Measurements from ENCODE around the gene DLGAP3. TPM values are rescaled to one million over a fixed set of nuclear protein-coding genes. Genes with fewer than 3 reads are reported as not detected.

Gene DLGAP3, protein sequence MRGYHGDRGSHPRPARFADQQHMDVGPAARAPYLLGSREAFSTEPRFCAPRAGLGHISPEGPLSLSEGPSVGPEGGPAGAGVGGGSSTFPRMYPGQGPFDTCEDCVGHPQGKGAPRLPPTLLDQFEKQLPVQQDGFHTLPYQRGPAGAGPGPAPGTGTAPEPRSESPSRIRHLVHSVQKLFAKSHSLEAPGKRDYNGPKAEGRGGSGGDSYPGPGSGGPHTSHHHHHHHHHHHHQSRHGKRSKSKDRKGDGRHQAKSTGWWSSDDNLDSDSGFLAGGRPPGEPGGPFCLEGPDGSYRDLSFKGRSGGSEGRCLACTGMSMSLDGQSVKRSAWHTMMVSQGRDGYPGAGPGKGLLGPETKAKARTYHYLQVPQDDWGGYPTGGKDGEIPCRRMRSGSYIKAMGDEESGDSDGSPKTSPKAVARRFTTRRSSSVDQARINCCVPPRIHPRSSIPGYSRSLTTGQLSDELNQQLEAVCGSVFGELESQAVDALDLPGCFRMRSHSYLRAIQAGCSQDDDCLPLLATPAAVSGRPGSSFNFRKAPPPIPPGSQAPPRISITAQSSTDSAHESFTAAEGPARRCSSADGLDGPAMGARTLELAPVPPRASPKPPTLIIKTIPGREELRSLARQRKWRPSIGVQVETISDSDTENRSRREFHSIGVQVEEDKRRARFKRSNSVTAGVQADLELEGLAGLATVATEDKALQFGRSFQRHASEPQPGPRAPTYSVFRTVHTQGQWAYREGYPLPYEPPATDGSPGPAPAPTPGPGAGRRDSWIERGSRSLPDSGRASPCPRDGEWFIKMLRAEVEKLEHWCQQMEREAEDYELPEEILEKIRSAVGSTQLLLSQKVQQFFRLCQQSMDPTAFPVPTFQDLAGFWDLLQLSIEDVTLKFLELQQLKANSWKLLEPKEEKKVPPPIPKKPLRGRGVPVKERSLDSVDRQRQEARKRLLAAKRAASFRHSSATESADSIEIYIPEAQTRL
- total RNA-seq = 0.18 TPM
- long read RNA-seq = 0 reads

DNA sequence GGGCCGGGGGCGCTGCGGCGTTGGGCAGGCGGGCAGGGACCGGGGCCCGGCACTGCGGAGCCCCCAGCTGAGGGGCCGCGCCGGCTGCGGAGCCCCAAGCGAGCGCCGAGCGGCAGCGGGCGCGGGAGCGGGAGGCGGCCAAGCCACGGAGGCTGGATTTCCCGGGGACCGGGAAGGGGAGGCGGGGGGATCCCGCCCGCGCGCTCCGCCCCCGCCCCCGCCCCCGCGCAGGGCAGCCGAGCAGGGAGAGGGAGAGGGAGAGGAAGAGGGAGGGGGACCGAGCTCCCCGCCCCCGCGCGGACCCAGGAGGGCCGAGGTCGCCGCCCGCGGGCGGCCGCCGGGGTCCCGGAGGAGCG lies at the start of gene DLGAP3:
DLGAP3 (minus strand) TSS at position 154 of the 356 bp plus-strand sequence. CDS start 24,267 bp downstream, outside the sequence.
- intact Hi-C loops (cut with DNase I) = no loop called here
- H3K4me3 ChIP-seq = peak within 1 kb of the TSS; percentile 46
- peaks cover 58% of the 10 kb centered on the region for H3K27me3 ChIP-seq (ENCODE audit: low read depth)
- peaks cover 12% of the 10 kb centered on the region for H3K4me1 ChIP-seq
- H3K36me3 ChIP-seq = no peaks in the 10 kb centered on the region
- ATAC-seq (peak in 1 of 2 donors; percentile 8), DNase-seq (no peak)
- TF ChIP-seq, protein P1, sequence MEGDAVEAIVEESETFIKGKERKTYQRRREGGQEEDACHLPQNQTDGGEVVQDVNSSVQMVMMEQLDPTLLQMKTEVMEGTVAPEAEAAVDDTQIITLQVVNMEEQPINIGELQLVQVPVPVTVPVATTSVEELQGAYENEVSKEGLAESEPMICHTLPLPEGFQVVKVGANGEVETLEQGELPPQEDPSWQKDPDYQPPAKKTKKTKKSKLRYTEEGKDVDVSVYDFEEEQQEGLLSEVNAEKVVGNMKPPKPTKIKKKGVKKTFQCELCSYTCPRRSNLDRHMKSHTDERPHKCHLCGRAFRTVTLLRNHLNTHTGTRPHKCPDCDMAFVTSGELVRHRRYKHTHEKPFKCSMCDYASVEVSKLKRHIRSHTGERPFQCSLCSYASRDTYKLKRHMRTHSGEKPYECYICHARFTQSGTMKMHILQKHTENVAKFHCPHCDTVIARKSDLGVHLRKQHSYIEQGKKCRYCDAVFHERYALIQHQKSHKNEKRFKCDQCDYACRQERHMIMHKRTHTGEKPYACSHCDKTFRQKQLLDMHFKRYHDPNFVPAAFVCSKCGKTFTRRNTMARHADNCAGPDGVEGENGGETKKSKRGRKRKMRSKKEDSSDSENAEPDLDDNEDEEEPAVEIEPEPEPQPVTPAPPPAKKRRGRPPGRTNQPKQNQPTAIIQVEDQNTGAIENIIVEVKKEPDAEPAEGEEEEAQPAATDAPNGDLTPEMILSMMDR (IDR thresholded peaks at IDR 0.05) = no peak
- no peaks in the 10 kb centered on the region for H3K9me3 ChIP-seq
- H3K27ac ChIP-seq = no peak within 1 kb of the TSS

DNA sequence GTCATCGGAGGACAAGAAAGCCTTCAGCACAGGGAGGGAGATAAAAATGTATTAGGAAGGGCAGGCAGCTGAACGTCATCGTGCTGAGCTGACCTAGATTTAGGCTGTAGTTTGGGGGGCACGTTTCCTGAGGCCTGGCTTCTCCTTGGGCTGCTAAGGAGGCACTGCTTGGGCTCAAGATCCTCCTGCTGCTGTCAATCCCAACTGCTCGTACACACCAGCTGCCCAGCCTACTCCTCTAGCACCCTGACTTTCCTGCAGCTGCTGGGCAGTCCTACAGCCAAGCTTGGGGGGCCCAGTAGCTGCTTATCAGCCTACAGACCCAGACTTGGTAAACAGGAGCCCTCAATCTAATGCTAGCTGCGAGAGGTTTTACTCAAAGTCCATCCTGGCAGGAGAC lies 49.5 kb upstream of the DLGAP3 start:
- Histone ChIP-seq H3K36me3 (peaks cover 29% of the 10 kb centered on the region), H3K4me3 (no peak overlapping the region), H3K27ac (no peak overlapping the region), H3K4me1 (peaks cover 14% of the 10 kb centered on the region), H3K27me3 (ENCODE audit: low read depth) (no peaks in the 10 kb centered on the region), H3K9me3 (no peaks in the 10 kb centered on the region)
- intact Hi-C loops (cut with DNase I) = no loop called here
- DNase-seq (no peak), ATAC-seq (no peak)
- TF ChIP-seq, protein P1 (IDR thresholded peaks at IDR 0.05) = no peak

DNA sequence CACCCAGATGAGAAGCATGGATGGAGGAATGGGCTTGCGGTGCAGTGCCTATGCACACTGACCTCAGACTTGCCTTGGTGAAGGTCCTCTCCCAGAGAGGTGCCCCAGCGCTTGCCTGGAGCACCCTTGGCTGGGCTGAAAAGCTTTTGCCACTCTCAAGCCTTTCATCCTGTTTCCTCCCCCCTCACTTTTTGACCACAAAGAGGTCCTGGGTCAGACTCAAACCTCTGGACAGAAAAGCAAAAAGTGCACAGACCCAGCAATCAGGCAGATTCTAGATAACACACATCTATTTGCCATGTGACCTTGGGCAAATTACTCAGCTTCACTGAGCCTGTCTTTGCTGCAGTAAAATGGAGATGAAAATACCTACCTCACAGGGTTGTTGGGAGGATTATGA lies 48.4 kb upstream of the DLGAP3 start:
- H3K9me3 ChIP-seq = no peaks in the 10 kb centered on the region
- peaks cover 28% of the 10 kb centered on the region for H3K36me3 ChIP-seq
- H3K4me3 ChIP-seq = no peak overlapping the region
- ATAC-seq = no peak
- no peak for DNase-seq
- no peaks in the 10 kb centered on the region for H3K27me3 ChIP-seq (ENCODE audit: low read depth)
- intact Hi-C loops (cut with DNase I) = no loop called here
- TF ChIP-seq, protein P1 (IDR thresholded peaks at IDR 0.05) = no peak
- H3K27ac ChIP-seq = no peak overlapping the region
- H3K4me1 ChIP-seq = peaks cover 4% of the 10 kb centered on the region

DNA sequence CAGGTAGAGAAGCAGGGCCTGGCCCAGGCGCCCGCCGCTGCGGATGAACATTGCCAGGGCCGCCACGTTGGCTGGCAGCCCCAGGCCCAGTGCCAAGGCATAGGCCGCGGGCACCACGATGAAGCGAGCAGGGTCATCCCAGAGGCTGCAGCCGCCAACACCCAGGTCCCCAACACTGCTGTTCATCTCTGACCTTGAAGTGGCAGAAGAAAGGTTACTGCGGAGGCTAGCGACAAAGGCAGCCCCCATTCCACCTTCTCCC lies 47.7 kb upstream of the DLGAP3 start:
- no peak for DNase-seq
- Histone ChIP-seq H3K36me3 (peaks cover 21% of the 10 kb centered on the region), H3K27me3 (ENCODE audit: low read depth) (no peaks in the 10 kb centered on the region), H3K4me1 (no peaks in the 10 kb centered on the region), H3K27ac (no peak overlapping the region), H3K4me3 (no peak overlapping the region), H3K9me3 (no peaks in the 10 kb centered on the region)
- no peak for ATAC-seq
- TF ChIP-seq, protein P1 (IDR thresholded peaks at IDR 0.05) = no peak
- intact Hi-C loops (cut with DNase I) = no loop called here

DNA sequence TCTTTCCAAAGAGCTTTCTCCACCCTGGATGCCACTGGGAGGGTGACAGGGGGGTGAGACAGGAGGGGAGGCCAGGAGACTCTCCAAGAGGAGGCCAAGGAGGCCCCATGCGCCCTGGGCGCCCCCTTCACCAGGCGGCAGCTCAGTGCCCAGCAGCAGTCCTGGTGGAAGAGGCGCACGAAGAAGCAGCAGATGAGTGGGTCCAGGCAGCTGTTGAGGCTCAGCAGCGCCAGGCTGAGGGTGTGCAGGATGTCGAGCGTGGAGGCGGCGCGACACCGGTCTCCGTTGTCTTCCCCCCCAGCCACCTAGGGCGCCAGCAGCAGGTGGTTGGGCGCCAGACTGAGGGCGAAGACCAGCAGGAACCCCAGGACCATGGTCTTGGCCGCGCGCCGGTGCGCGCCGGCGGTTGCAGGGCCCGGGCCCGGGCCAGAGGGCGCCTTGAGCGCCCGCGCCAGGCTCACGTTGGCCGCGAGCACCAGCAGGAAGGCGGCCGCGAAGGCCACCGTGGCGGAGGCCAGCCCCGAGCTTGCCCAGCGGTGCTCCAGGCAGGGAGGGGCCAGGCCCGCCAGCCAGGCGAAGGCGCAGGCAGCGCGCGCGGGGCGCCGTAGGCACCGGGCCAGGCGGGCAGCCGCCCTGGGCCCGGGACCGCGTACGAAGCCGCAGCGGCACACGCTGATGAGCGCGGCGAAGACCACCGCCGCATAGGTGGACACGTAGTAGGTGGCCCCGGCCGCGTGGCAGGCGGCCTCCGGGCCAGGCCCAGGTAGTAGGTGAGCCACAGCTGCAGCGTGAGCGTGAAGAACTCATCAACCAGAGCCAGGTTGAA lies 47.1 kb upstream of the DLGAP3 start:
- DNase-seq = no peak
- no peaks in the 10 kb centered on the region for H3K27me3 ChIP-seq (ENCODE audit: low read depth)
- H3K36me3 ChIP-seq = peaks cover 17% of the 10 kb centered on the region
- no peak for ATAC-seq
- H3K4me1 ChIP-seq = no peaks in the 10 kb centered on the region
- no peak overlapping the region for H3K27ac ChIP-seq
- intact Hi-C loops (cut with DNase I) = no loop called here
- TF ChIP-seq, protein P1 (IDR thresholded peaks at IDR 0.05) = no peak
- H3K4me3 ChIP-seq = no peak overlapping the region
- H3K9me3 ChIP-seq = no peaks in the 10 kb centered on the region

Measured in lower lobe of right lung (tissue), 2 donors.